ENCODE data around the gene ABR.
"Not testable (repeated sequence)": the region's sequence is repeated elsewhere in the genome, so short reads cannot be mapped to it uniquely, and the experiment has no call there.

Gene ABR

DNA sequence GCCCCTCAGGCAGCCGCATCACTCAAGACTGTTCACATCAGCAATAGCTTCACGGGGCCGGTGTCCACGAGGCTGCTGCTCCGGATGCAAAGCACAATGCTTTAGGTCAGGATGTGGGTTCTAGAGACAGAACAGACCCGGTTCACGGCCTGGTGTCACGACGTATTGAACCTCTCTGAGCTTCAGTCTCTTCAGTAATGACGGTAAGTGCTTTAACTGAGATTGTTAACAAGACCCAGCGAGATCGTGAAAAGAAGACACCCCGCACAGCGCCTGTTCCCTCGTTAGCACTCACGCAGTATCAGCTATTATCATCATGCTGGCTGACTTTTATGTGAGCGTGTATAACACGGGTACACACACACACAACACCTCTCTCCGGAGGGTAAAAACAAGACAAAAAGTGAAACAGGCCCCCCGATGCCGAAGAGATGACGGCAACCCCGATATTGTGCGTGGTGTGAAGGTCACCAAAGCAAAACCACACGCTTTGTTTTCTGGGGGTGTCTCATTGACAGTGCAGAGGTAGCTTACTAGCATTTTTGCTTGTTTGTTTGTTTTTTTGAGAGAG, 21.4 kb upstream of the ABR start:
- DNase-seq (ENCODE audit: low read depth in 2 of 2) = no peak

DNA sequence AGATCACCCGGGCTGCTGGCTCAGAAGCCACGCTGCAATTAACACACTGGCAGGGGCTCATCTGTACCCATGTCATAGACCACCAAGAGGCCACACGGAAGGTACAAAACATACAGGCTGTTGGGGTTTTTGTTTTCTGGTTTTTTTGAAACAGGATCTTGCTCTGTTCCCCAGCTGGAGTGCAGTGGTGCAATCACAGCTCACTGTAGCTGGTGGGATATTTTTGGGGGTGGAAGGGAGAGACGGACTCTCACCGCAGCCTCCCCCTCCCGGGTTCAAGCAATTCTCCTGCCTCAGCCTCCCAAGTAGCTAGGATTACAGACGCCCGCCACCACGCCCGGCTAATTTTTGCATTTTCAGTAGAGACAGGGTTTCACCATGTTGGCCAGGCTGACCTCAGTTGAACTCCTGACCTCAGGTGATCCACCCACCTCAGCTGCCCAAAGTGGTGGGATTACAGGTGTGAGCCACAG, 19.5 kb upstream of the ABR start:
- not testable (repeated sequence) for DNase-seq (ENCODE audit: low read depth in 2 of 2)

DNA sequence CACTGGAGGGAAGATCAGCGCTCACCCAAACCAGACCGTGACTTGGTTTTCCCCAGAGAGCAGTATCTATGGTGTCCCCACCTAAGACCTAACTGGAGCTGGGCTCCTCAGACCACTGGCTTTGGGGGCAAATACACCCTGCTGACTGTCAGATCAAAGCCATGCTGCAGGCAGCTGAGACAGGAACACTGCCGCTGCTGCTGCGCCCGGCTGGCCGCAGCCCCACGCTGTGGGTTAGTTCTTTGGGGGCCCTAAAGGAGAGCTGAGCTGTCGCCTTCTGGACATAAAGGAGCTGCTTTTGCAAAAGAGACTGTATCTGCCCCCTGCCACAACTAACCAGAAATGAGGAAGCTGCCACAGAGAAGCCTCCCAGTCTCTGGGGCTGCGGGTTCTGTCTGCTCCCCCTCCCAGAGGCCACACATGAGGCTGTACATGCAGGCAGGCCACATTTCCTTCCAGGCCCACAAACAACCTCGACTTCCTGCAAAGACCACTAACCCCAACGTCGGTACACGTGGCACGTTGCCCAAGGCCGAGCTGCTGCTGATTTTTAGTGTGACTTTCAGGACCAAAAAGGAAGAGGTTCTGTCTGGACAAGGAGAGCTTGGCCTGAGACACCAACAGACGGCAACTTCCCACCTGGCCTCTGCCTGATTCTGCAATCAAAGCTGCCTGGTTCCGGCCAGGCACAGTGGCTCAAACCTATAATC, 18.2 kb upstream of the ABR start:
- peak; percentile 51 to 55 for DNase-seq (ENCODE audit: low read depth in 2 of 2)

DNA sequence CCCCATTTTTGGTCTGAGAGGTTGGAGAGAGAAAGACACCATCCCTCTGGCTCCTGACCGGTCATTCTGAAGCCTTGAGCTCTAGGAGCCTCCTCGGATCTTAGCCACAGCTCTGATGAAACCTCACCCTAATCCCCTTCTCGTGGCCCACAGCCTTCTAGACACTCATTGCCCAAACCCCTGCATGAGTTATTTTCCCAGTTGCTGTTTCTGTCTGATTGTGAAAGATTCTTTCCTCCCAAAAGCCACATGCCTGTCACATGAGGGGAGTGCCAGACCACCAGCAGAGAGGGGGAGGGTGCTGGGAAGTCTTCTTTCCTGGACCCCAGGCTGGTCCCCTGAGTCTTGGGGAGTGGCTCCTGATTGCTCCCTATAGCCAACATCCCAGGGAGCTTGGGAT, 17.6 kb upstream of the ABR start:
- no peak for DNase-seq (ENCODE audit: low read depth in 2 of 2)

DNA sequence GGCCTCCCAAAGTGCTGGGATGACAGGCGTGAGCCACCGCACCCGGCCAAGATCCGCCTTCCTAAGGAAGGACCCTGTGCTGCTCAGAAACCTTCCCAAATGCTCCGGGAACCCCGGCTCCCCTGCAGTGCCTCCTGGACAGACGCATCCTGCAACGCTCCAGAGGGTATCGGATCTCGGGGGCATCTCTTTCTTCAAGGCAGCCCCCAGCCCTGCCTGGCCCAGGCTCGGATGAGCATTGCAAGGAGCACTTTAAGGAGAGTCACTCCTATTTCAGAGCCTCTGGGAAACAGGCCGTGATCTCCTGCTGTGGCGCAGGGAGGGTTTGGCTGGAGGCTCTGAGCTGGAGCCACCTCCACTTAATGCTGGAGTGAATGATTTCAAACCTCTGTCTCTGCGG, 17.2 kb upstream of the ABR start:
- DNase-seq (ENCODE audit: low read depth in 2 of 2) = no peak

DNA sequence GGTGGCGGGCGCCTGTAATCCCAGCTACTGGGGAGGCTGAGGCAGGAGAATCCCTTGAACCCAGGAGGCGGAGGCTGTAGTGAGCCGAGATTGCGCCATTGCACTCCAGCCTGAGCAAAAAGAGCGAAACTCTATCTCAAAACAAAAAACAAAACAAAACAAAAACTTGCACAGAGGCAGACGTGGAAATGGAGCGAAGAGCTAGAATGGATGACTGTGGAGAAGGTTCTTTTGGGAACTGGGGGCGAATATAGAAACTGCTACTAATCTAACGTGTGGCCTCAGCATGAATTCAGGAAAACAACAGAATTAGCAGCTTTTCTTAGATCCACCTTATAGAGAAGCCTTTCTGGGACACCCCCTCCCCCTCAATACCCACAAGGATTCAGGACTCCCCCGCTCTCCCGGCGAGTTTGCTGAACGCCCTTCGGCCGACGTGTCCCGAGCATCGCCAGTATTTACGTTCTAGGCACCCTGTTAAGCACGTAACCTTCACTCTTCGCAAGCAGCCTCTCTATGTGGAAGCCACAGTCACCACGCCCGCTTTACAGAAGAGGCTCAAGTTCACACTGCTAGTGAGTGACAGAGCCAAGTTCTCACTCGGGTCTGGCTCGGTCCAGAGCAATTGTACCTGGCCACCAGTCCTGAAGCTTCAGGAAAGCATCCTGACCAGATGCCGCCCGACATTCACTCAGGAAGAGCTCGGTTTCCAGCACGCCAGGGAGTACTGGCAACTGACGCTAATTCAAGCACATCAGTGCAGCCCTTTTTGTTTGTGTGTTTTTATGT, 13.3 kb upstream of the ABR start:
- no peak for DNase-seq (ENCODE audit: low read depth in 2 of 2)

DNA sequence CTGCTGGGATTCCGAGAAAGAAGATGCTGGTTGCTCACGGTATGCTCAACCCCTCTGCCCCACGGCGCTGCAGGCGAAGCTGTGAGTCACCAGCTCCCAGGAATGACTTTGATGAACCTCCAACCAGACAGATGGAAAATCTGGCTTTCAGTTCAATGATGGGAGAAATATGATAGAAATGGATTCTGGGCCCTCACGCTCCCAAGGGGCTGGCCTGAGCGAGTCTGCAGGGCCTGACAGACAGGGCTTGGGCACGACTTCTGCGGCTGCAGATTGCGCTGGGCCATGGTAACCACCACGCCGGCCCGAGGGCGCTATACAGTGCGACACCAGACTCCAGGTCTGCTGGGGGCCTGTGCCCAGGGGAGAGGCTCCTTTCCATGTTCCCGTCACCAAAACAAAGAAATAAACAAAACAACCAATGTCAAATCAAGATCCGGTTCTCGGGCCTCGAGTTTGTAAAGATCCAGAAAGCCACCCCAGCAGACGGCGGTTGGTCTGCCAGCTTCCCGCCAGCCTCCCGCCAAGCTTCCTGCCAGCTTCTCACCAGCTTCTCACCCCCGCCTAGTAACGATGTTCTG, 11.1 kb upstream of the ABR start:
- no peak for DNase-seq (ENCODE audit: low read depth in 2 of 2)

DNA sequence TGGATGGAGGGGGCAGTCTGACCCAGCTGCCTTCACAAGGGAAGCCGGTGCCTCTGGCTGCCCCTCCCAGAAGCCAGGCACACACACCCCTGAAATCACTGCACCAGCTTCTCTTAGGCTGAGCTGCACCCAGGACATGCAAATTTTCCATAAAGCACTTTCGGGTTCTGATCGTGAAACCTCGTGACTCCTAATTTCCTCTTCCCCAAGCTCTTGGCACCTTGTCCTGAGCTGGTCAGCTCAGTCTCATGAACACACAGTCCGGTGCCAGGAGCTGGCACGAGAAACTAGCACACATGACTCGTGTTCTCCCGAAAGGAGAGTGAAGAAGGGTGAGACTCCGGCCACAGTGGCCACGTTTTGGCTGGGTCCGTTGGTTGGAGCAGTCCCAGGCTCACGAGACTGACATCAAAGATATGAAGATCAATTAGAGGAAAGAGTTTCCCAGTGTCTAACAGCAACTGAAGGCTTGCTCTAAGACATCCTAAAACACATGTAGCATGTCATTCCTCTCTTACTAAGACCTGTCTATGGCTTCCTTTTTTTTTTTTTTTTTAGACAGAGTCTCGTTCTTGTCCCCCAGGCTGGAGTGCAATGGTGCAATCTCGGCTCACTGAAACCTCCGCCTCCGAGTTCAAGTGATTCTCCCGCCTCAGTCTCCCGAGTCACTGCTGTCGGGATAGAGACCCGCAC, 9.2 kb upstream of the ABR start:
- no peak for DNase-seq (ENCODE audit: low read depth in 2 of 2)

DNA sequence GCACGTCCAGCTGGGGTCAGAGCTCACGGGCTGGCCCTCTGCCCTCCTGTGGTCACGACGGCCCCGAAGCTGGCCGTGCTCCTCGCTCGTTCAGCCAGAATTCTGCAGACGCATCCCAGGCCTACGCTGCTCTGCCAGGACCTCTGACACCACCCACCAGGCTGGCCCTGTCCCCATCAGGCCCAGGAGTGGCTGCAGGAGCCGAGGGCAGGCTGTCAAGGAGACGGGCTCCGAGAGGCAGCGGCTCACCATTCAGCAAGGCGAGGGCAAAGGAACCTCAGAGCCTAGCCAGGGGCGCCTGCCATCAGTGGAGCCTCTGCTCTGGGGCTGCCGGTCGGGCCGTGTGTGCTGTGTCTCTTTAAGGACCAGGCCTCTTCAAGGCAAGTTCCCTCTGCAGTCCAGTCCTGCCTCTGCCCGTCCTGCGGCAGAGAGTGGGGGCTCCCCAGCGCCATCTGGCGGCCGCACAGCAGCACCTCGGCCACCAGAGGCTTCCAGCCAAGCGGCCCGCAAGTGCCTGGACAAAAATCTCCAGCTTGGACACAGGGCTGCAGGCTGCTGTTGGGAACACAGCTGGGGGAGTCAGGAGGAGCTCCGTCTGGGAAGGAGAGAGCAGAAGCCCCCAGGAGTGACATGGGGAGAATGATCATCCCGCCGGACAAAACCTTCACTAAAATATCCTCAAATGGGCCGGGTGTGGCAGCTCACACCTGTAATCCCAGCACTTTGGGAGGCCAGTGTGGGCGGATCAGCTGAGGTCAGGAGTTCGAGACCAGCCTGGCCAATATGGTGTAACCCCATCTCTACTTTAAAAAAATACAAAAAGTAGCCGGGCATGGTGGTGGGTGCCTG, 7.4 kb upstream of the ABR start:
- DNase-seq (ENCODE audit: low read depth in 2 of 2) = peak; percentile 66 to 70

DNA sequence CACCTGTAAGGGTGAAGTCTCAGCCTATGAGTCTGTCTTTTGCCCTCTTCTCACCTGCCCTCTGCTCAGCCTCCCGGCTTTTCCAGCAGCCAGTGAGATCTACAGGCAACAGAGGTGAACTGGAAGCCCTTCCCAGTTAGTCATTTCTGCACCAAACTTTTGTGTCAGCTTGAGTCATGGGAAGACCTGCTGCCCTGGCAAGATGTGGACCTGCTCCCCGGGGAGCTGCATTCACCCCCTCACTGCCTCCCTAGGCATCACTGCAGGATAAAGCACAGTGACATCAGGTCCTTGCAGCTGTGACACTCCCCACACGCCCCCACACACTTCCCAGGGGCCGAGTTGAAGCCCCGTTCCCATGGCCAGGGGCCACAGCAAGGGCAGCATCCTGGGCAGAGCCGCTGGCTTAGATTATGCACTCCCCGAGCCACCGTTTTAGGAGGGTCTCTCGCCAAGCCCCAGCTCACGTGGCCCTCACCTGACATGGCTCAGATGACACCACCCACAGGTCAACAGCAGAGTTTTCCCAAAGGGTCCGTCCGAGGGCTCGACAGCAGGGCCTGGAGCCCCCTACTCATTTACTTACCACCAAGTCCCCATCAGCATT, 6.5 kb upstream of the ABR start:
- no peak for DNase-seq (ENCODE audit: low read depth in 2 of 2)

DNA sequence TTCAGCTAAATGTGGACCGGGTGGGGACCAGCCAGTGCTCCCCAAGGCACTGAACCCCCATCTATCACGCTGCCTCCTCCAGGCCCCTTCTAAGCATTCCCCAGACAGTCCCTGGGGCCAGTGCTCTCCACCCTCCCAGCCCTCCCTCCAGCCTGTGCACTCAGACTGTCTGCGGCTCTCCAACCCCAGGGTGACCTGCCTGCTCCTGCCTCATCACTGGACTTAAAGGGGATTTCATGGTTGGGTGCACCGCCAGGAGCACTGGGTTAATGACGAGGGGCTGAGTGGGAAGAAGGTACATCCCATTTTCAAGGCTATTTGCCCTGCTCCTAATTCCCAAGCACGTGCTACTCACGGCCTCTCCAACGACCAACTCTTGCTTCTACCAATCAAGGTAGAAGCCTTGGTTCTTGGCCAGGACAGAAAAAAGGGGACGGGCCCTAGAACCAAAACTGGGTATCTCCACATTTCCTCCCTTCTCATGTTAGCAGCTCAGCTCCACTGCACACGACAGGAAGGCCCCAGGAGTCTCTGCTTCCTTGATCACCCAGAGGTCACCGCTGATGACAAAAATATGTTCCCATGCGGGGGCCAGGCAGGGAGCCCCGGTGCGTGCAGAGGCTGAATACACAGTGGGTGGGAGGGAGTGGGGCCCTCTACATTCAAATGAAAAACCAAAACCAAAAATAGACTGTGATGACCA, 3.5 kb upstream of the ABR start:
- no peak for DNase-seq (ENCODE audit: low read depth in 2 of 2)

DNA sequence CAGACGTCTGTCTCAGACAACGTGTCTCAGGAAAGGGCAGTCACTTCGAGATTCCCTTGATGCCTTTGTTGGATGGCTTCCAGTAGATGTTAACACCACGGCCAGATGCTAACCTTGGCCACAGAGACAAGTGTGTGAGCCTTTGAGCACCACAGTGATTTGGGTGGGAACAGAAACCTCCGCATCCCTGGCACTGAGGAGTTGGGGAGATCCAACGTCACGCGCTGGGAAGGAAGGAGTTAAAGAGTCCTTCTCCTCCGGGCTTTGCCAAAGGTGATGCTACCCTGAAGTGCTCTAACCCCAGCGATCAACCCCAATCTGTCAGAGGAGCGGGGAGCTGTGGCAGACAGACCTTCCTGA, 3.0 kb upstream of the ABR start:
- DNase-seq (ENCODE audit: low read depth in 2 of 2) = no peak

DNA sequence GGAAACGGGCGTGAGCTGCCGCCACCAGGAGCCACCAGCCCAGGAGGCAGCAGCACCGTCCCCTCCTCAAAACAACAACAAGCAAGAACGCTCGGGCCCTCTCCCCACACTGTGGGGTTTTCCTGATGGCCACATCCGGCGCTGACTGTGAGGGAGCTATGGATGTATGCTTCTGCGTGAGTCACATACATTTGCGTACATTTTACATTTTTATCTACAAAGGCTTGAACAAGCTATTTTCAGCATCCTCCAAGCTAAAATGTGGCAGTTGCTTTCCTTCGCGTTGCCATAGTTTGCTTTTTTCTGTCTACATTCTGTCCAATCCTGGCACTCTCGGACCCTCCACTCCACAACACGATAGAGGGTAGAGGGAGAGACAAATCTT, 2.0 kb upstream of the ABR start:
- DNase-seq (ENCODE audit: low read depth in 2 of 2) = no peak

DNA sequence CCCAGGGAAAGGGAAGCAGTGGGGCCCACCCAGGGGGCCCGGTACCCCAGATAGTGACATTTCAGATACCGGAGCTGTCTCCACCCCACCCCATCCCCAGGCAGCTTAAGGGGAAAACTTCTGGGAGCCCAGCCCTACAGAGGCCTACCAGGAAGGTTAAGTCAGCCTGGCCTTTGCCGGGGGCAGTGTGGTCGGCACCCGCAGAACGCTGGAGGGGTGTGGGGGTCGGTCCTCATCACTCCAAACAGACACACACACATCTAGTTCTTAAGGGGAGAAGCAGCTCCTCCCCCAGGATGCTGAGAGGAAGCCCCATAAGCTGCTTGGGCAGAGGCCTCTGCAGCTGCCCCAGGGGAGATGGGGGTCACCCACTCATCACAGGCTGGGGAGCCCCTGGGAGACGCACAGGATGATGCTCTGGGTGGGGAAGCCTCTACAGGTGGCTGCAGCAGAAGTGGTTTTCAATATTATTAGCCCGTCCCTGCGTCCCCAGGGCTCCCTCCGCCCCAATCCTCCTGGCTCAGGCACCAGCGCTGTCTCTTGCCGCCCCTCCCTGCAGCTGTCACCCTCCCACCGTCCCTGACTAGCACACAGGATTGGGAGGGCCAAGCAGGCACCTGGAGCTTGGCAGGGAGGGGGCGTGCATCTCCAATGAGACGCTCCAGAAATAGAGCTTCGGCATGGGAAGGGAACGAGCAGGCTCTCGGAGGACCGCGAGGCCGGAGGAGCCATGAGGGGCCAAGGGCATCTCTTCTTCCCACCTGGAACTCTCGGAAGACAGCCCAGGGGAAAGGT, 1.4 kb upstream of the ABR start:
- no peak for DNase-seq (ENCODE audit: low read depth in 2 of 2)

DNA sequence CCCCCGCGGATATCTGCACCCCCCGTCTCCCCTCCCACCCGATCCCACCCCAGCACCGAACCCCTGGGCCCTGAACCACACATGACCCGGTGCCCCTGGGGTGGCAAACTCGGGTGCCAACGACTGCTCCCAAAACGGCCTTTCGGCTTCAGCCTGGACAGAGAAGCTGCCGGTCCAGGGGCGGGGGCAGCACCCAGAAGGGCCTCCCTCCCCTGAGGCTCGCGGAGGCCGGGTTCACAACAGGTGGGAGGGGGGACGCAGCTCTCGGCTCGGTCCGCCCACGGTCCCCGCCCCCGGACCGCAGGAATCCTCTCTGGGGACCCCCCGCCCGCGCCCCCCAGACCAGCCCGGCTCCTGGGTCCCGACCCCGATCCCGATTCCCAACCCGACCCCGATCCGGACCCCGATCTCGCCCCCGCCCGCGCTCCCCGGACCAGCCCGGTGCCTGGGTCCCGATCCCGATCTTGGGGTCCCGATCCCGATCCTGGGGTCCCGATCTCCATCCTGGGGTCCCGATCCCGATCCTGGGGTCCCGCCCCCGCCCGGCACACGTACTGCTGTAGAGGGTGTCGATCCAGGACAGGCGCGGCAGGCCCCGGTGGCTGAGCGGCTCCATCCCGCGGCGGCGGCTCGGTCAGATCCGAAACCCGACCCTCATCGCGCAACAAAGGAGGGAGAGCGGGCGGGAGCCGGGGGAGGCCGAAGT, 516 bp downstream of the ABR start:
- DNase-seq (ENCODE audit: low read depth in 2 of 2) = no peak

DNA sequence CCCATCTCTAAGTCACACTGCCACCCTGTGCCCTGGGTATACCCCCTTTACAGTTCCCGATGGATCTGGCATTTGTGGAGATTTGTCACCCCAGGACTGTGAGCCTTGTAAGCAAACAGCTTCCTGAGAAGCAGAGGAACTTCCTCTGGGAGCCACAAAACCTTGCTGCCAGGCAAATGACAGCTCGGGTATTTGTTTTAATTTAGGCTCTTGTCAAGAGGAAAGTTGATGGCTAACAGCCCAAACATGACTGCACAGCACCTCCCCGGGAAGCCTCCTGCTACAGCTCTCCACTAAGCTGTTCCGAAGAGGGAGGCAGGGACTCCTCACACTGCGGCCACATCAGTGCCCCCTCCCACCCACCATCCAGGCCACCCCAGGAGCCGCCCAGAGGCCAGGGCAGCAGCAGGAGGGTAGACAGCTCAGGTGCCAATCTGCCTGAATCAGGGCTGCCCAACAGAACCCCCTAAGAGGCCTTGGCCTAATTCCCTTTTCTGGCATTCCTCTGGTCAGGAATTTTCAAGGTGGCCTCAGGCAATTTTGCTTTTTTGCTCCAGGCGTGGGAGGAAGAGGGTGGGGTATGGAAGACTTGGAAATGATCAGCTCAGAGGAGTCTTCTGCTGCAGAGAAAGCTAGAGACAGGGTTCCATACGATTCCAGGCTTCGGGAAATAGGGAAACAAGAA, 2.6 kb downstream of the ABR start:
- no peak for DNase-seq (ENCODE audit: low read depth in 2 of 2)

DNA sequence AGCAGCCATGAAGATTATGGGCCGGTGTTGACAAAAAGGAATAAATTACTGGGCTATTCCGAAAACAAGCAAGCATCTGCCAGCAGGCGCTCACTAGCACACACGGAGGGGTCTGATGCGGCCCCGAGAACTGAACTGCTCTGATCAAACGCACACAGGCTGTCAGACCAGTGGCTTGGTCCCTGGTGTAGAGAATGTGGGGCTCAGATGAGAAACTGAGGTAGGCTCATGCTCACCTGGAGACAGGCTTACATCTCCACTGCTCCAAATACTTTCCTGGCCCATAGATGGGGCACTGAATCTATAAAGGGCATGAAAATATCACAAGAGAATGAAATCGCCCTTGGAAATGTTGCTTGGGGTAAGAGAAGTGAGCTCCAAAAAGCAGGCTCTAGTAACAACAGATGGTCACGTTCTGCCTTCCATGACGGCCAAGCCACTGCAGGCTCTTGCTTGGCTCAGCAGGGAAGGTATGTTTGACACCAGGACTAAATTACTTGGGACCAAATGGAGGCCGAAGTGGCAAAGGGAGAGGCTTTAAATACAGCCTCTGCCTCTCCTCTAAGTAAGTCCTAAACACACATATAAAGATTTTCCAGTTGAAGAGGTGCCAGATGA, 5.4 kb downstream of the ABR start:
- DNase-seq (ENCODE audit: low read depth in 2 of 2) = no peak

Data from stimulated activated CD8-positive, alpha-beta memory T cell treated with anti-CD3 and anti-CD28 coated beads, Interleukin-2, amount 100 ng/mL, for 48 hours (primary cell).